Adrenal gland (tissue), 12 donors: Measurements from ENCODE around the gene CLEC2A. TPM values are rescaled to one million over a fixed set of nuclear protein-coding genes. Genes with fewer than 3 reads are reported as not detected.
A peak's percentile ranks its signal among the peaks of the same experiment; 100 is the strongest.

Experiments
- DNase-seq, 7 donors: peaks; one replicate each; pipeline ENCODE4 v3.0.0-alpha.2; 2019 to 2020
- H3K27ac ChIP-seq, 5 donors: fragments of 200-600 bp; sonication (generic) in 4 of 5; 1 replicate in 3 of 5; 2 replicates in 2 of 5; pipeline versions ENCODE4 v1.5.1 to v1.8.0; 2016 to 2020; ENCODE audit warnings: mild to moderate bottlenecking in 1 of 5
- H3K27me3 ChIP-seq: fragments of 200-600 bp; 2 replicates; pipeline ENCODE4 v1.8.0; 2021
- H3K36me3 ChIP-seq, 2 donors: fragments of 200-600 bp; replicated peaks in 1 of 2; 1 replicate in 1 of 2; 2 replicates in 1 of 2; pipeline versions ENCODE4 v1.5.1 to v1.8.0; 2018 to 2022
- H3K4me1 ChIP-seq, 2 donors: fragments of 200-600 bp; replicated peaks in 1 of 2; 1 replicate in 1 of 2; 2 replicates in 1 of 2; pipeline versions ENCODE4 v1.5.1 to v1.8.0; 2018 to 2021
- H3K4me3 ChIP-seq, 4 donors: fragments of 200-600 bp; sonication (generic) in 3 of 4; one replicate each; pipeline ENCODE4 v1.5.1; 2016 to 2018
- H3K9me3 ChIP-seq, 3 donors: fragments of 200-600 bp; sonication (generic) in 1 of 3; replicated peaks in 1 of 3; 1 replicate in 2 of 3; 2 replicates in 1 of 3; pipeline versions ENCODE4 v1.5.1 to v1.8.0; 2016 to 2021
- CTCF ChIP-seq, 6 experiments: fragments of 450-650 bp in 4 of 6; fragments of 200-600 bp in 2 of 6; sonication (generic) in 1 of 6; IDR thresholded peaks; 1 replicate in 5 of 6; 2 replicates in 1 of 6; pipeline versions ENCODE4 v1.5.1 to v1.8.0; 2016 to 2021; ENCODE audit warnings: antibody characterized with exemption in 6 of 6, mild to moderate bottlenecking in 2 of 6, moderate library complexity in 1 of 6
- POLR2A ChIP-seq, 2 donors: fragments of 450-650 bp; IDR thresholded peaks; one replicate each; pipeline ENCODE4 v1.6.1; 2017; ENCODE audit warnings: antibody characterized with exemption in 2 of 2, mild to moderate bottlenecking in 2 of 2, moderate library complexity in 1 of 2
- WGBS, 4 donors: extraction: QIAGEN DNeasy Blood & Tissue Kit in 2 of 4; methylation state at CpG; one replicate each; pipeline versions ENCODE4 v1.1.5 to v1.1.7; 2013 to 2017; 5-methylcytosine and 5-hydroxymethylcytosine counted together
- intact Hi-C, 2 donors: fragments of 100-400 bp; cut with DNase I; formaldehyde crosslinking; loops; one replicate each; pipeline versions ENCODE4 v1.14.1 to v1.15.0; 2022 to 2023
- polyA plus RNA-seq, 3 donors: library from polyadenylated mRNA; stranded (reverse); fragments of 200-250 nt in 2 of 3; fragments of 350-450 nt in 1 of 3; fragmentation: Illumina TruSeq in 1 of 3; extraction: RNeasy Lipid Tissue Mini Kit (QIAGEN cat#74804) in 1 of 3; gene quantifications; one replicate each; pipeline ENCODE4 v1.2.3, GENCODE V29; 2013 to 2014
- total RNA-seq, 9 donors: library from RNA; depleted of rRNA in 4 of 9; stranded (reverse); fragments of >200 nt in 4 of 9; fragments of 120-200 nt in 1 of 9; fragmentation: NEBNext Ultra II Directional in 1 of 9; extraction: Animal tissue kit (Norgen Biotek cat#: 25700) in 1 of 9; gene quantifications; one replicate each; pipeline versions ENCODE4 v1.1.0 to v1.2.4, GENCODE V29; 2013 to 2023
- donor health status: healthy with polysubstance abuse.
- donor health status: Bipolar disorder and iron deficiency.
- donor health status: DM: yes; HTN: yes; CAD: no.
- donor health status: DM: no; HTN: no; CAD: no.
- donor health status: DM: no; HTN: no; CAD: no.
- donor health status: DM: yes; HTN: yes; CAD: no.

The CLEC2A gene
- total and polyA plus RNA-seq, 12 donors, result not detected

DNA sequence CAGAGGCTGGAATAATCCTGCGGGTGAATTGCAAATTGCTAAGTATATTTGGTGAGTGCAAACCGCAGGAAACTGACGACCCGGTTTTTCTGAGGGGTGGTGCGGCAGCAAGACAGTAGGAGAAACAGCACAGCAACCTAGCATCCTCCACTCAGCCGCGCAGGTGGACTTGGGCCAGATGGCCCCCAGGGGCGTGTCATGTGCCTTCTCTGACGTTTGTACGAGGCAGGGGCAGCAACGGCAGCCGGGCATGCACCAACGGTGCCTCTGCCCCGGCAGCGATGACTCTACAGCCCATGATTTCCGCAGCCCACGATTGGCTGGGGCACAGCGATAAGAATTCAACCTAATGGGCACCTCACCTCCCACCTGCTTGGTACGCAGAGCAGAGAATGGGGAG is 11.1 kb upstream of the CLEC2A start:
- no peaks in the 10 kb centered on the region for H3K4me1 ChIP-seq
- no peaks in the 10 kb centered on the region for H3K9me3 ChIP-seq
- H3K36me3 ChIP-seq, result no peaks in the 10 kb centered on the region
- H3K27ac ChIP-seq, result no peak overlapping the region
- intact Hi-C loops, result no loop called here
- H3K4me3 ChIP-seq, result no peak overlapping the region
- peak in 1 of 7 donors; percentile 14 for DNase-seq
- TF ChIP-seq POLR2A (IDR thresholded peaks at IDR 0.05) (no peak), CTCF (IDR thresholded peaks at IDR 0.05) (no peak)
- 49 to 82% (median 54%) methylated on average over 12 to 19 of the region's 19 CpGs for WGBS, 4 donors
- no peaks in the 10 kb centered on the region for H3K27me3 ChIP-seq

DNA sequence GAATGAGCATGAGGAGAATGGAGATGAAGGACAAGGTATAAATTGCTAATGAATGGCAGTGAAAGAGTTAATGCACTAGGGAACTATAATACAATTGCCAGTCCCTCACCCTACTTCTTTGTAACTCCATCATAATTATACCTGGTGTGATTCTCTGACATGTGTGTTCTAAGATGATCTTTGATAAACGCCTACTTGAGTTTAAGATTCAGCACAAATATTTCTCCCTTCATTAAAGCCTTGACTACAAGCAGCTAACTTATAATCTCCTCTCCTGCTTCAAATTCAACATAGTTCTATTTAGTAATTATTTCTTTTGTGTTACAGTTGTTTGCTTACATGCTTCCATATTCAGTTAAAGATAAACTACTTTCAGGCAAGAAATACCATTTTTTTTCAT is 9.7 kb upstream of the CLEC2A start:
- Histone ChIP-seq H3K36me3 (no peaks in the 10 kb centered on the region), H3K27me3 (no peaks in the 10 kb centered on the region), H3K4me1 (no peaks in the 10 kb centered on the region), H3K9me3 (no peaks in the 10 kb centered on the region), H3K4me3 (no peak overlapping the region), H3K27ac (no peak overlapping the region)
- intact Hi-C loops, result no loop called here
- 73 to 85% (median 77%) methylated on average over 1 of the region's 1 CpG for WGBS, 4 donors
- no peak for TF ChIP-seq POLR2A (IDR thresholded peaks at IDR 0.05)
- TF ChIP-seq CTCF (IDR thresholded peaks at IDR 0.05), result no peak
- no peak for DNase-seq

- TF ChIP-seq POLR2A (IDR thresholded peaks at IDR 0.05) (no peak), CTCF (IDR thresholded peaks at IDR 0.05) (peak in 1 of 6 experiments; percentile 15)
- Histone ChIP-seq H3K36me3 (no peaks in the 10 kb centered on the region), H3K27me3 (no peaks in the 10 kb centered on the region), H3K9me3 (no peaks in the 10 kb centered on the region), H3K4me3 (no peak overlapping the region), H3K4me1 (no peaks in the 10 kb centered on the region), H3K27ac (no peak overlapping the region)
- DNase-seq, result no peak
- intact Hi-C loops, result no loop called here
- WGBS, 4 donors, result 18 to 29% (median 23%) methylated on average over 2 of the region's 2 CpGs
Measured at GRCh38 chr12:9940375-9940774, 8.2 kb upstream of the CLEC2A start.

DNA sequence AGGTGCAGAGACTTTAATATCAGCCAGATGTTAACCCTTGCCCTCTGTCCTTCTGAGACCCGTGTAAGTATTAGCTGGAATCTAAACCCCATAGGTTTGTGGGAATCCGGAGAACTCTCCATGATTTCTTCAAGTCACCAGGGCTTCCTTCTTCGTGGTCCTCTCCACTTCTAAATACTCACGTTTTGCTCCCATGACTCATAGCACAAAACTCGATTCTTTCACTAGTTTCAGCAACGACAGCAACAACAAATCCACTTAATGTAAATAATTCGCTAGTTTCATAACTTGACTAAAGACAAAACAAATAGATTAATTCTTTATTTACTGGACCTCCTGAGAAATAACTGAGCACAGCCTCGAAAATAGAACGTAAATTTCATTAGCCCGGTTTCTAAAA is 4.4 kb upstream of the CLEC2A start:
- no peaks in the 10 kb centered on the region for H3K36me3 ChIP-seq
- no peak for DNase-seq
- intact Hi-C loops, result no loop called here
- H3K27me3 ChIP-seq, result no peaks in the 10 kb centered on the region
- H3K9me3 ChIP-seq, result no peaks in the 10 kb centered on the region
- no peaks in the 10 kb centered on the region for H3K4me1 ChIP-seq
- WGBS, 4 donors, result 67 to 75% (median 69%) methylated on average over 10 of the region's 10 CpGs
- no peak overlapping the region for H3K27ac ChIP-seq
- no peak overlapping the region for H3K4me3 ChIP-seq
- TF ChIP-seq CTCF (IDR thresholded peaks at IDR 0.05) (no peak), POLR2A (IDR thresholded peaks at IDR 0.05) (no peak)
